ENCODE results near the gene F11R. TPM values are rescaled to one million over a fixed set of nuclear protein-coding genes. Genes with fewer than 3 reads are reported as not detected.

The F11R gene
- total RNA-seq, 4 donors from 2014 or later = 22.6 to 45.3 (median 26.6) TPM

- Histone ChIP-seq H3K36me3 (no peaks in the 10 kb centered on the region), H3K4me3 (no peak overlapping the region), H3K4me1 (no peaks in the 10 kb centered on the region), H3K27ac (no peak overlapping the region), H3K9me3 (no peaks in the 10 kb centered on the region), H3K27me3 (peaks cover 0 to 10% of the 10 kb centered on the region in 2 donors)
- TF ChIP-seq CTCF (IDR thresholded peaks at IDR 0.05) (no peak), POLR2A (IDR thresholded peaks at IDR 0.05) (no peak)
- intact Hi-C loops (cut with DNase I; ENCODE audit: low total_unique reads) = no loop called here
- no peak for DNase-seq
These were observed 35.2 kb downstream of the F11R start for GRCh38 chr1:160985723-160986122.

- DNase-seq = no peak
- no peak overlapping the region for H3K27ac ChIP-seq
- no peaks in the 10 kb centered on the region for H3K9me3 ChIP-seq
- no peaks in the 10 kb centered on the region for H3K36me3 ChIP-seq
- peaks cover 0 to 10% of the 10 kb centered on the region in 2 donors for H3K27me3 ChIP-seq
- TF ChIP-seq POLR2A (IDR thresholded peaks at IDR 0.05) (no peak), CTCF (IDR thresholded peaks at IDR 0.05) (no peak)
- no peak overlapping the region for H3K4me3 ChIP-seq
- intact Hi-C loops (cut with DNase I; ENCODE audit: low total_unique reads) = no loop called here
- no peaks in the 10 kb centered on the region for H3K4me1 ChIP-seq
These were observed 39.2 kb downstream of the F11R start for GRCh38 chr1:160981584-160982411.

GRCh38 chr1:160979286-160979685, 41.7 kb downstream of the F11R start:
- Histone ChIP-seq H3K9me3 (no peaks in the 10 kb centered on the region), H3K27ac (no peak overlapping the region), H3K27me3 (peaks cover 0 to 10% of the 10 kb centered on the region in 2 donors), H3K36me3 (no peaks in the 10 kb centered on the region), H3K4me3 (no peak overlapping the region), H3K4me1 (no peaks in the 10 kb centered on the region)
- no peak for DNase-seq
- intact Hi-C loops (cut with DNase I; ENCODE audit: low total_unique reads) = no loop called here
- TF ChIP-seq POLR2A (IDR thresholded peaks at IDR 0.05) = no peak
- no peak for TF ChIP-seq CTCF (IDR thresholded peaks at IDR 0.05)

GRCh38 chr1:160978510-160978927, 42.4 kb downstream of the F11R start:
- Histone ChIP-seq H3K27ac (no peak overlapping the region), H3K9me3 (no peaks in the 10 kb centered on the region), H3K36me3 (no peaks in the 10 kb centered on the region), H3K27me3 (peaks cover 0 to 10% of the 10 kb centered on the region in 2 donors), H3K4me1 (no peaks in the 10 kb centered on the region), H3K4me3 (no peak overlapping the region)
- intact Hi-C loops (cut with DNase I; ENCODE audit: low total_unique reads) = no loop called here
- no peak for DNase-seq
- TF ChIP-seq CTCF (IDR thresholded peaks at IDR 0.05) (no peak), POLR2A (IDR thresholded peaks at IDR 0.05) (no peak)

GRCh38 chr1:160975026-160975425, 45.9 kb downstream of the F11R start:
- DNase-seq = no peak
- TF ChIP-seq POLR2A (IDR thresholded peaks at IDR 0.05) (no peak), CTCF (IDR thresholded peaks at IDR 0.05) (no peak)
- H3K4me3 ChIP-seq = no peak overlapping the region
- intact Hi-C loops (cut with DNase I; ENCODE audit: low total_unique reads) = no loop called here
- no peaks in the 10 kb centered on the region for H3K9me3 ChIP-seq
- no peaks in the 10 kb centered on the region for H3K4me1 ChIP-seq
- H3K27ac ChIP-seq = no peak overlapping the region
- H3K36me3 ChIP-seq = no peaks in the 10 kb centered on the region
- no peaks in the 10 kb centered on the region for H3K27me3 ChIP-seq

Data from uterus (tissue), 4 donors.